Fibroblast of pulmonary artery (primary cell): ENCODE measurements around the gene SFTA2.
"Not testable (repeated sequence)": the region's sequence is repeated elsewhere in the genome, so short reads cannot be mapped to it uniquely, and the experiment has no call there.

Experiments
- DNase-seq: peaks from one replicate; pipeline ENCODE4 v3.0.0-alpha.2; 2010; ENCODE audit warnings: low read depth
- H3K4me3 ChIP-seq: replicated peaks from 2 replicates; pipeline ENCODE4 v1.5.1; 2011; ENCODE audit warnings: low read depth, mild to moderate bottlenecking, control low read depth, low read length, moderate library complexity
- TF ChIP-seq, protein P1 (sequence below): IDR thresholded peaks from 2 replicates; pipeline ENCODE4 v1.5.1; 2011; ENCODE audit warnings: mild to moderate bottlenecking, control low read depth, low read length, inconsistent platforms; ENCODE audit errors: missing control alignments

Gene SFTA2

DNA sequence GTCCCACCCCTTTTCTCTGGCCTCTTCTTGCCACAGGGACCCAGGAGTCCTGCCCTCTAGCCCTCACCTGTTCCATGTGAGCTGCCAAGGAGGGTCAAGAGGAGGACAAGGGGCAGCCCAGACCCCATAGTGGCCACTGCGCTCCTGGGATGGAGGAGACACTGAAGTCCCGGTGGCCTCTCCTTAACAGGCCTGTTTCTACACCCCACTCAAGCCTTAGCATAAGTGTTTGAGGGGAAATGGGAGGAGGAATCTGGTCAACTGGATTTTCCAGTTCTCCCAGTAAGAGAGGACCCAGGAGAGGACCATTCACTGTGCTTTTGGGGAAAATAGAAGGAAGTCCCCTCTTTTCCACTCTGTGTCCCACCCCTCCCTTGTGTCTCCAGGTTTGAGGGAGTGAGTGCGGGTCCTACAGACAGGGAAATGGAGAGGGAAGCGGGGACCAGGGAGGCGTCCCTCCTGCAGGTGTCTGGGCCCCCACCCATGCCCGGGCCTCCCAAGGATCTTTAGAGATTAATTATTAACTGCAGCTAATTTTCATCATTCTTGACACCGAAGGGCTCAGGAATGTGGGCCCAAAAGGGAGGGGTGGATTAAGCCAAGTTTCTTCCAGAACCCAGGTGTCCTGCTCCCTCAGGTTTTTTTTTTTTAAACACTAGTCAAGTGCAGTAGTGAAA, at the start of gene SFTA2:
SFTA2 (minus strand) TSS at position 202 of the 677 bp plus-strand sequence; CDS start at position 128, 74 bp downstream.
- H3K4me3 ChIP-seq = no peak within 1 kb of the TSS
- TF ChIP-seq, protein P1, sequence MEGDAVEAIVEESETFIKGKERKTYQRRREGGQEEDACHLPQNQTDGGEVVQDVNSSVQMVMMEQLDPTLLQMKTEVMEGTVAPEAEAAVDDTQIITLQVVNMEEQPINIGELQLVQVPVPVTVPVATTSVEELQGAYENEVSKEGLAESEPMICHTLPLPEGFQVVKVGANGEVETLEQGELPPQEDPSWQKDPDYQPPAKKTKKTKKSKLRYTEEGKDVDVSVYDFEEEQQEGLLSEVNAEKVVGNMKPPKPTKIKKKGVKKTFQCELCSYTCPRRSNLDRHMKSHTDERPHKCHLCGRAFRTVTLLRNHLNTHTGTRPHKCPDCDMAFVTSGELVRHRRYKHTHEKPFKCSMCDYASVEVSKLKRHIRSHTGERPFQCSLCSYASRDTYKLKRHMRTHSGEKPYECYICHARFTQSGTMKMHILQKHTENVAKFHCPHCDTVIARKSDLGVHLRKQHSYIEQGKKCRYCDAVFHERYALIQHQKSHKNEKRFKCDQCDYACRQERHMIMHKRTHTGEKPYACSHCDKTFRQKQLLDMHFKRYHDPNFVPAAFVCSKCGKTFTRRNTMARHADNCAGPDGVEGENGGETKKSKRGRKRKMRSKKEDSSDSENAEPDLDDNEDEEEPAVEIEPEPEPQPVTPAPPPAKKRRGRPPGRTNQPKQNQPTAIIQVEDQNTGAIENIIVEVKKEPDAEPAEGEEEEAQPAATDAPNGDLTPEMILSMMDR = no peak
- DNase-seq = no peak

DNA sequence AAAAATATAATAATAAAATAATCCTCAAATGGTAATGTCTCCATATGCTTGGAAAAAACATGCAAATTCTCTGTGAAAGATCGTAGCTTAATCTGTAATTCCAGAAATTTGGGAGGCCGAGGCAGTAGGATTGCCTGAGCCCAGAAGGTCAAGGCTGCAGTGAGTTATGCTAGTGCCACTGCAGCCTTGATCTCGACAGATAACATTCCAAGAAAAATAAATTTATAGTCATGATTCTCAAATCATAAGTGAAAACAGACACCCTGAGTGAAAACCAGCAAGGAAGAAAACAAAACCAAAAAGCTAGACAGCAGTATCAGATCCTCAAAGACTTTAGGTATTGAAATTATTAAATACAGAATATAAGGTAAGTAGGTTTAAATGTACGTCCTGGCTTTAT, 47.7 kb upstream of the SFTA2 start:
- no peak overlapping the region for H3K4me3 ChIP-seq
- TF ChIP-seq, protein P1 = no peak
- DNase-seq = no peak

DNA sequence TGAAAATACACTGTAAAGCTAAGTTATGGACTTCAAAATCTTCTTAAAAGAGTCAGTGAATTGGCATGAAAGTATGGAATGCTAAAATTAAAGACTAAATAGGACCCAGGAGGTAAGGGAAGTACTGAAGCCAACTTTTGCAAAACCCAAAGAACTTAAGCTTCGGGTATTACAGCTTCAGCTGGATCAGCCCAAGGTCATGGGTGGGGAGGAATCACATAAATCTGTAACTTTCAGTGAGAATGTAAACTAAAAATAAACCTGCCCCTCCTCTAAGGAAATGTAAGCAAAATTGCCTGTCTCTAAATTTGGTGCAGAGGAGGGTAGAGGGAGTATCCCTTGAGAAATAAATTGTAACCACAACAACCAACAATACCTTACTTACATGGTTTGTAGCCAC, 47.2 kb upstream of the SFTA2 start:
- DNase-seq = no peak
- TF ChIP-seq, protein P1 = no peak
- H3K4me3 ChIP-seq = no peak overlapping the region

DNA sequence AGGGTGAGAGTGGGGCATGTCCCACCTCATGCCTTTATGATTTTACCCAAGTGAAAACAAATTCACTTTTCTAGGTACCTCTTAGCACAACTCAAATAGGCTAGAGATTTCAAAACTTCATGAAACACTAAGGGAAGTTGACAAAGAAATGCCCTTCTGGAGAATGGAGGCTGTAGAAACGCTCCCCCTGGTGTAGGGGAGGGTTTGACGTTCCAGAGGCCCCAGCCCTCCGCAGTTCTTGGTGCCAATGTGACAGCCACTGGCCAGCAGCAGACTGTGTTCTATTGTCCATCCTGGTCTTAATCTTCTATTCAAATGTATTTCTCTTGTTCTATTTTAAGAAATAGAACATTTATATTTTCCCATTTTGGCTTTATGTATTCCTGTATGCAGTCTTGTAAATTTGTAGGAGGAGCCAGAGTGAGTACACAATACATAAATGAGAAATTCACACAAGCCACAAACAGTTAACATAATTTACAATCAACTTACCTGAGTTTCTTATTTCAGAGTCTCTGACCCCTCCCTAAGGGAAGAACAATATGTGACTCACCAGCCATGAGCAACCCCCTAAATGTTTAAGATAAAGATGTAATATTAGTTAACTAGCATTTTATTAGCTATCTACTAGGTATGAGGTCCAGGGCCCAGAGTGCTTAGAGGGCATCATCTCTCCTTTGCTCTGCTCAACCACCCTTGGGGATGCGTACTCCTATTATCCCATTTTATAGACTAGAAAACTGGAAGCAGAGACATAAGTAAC, 42.7 kb upstream of the SFTA2 start:
- no peak overlapping the region for H3K4me3 ChIP-seq
- DNase-seq = no peak
- TF ChIP-seq, protein P1 = no peak

DNA sequence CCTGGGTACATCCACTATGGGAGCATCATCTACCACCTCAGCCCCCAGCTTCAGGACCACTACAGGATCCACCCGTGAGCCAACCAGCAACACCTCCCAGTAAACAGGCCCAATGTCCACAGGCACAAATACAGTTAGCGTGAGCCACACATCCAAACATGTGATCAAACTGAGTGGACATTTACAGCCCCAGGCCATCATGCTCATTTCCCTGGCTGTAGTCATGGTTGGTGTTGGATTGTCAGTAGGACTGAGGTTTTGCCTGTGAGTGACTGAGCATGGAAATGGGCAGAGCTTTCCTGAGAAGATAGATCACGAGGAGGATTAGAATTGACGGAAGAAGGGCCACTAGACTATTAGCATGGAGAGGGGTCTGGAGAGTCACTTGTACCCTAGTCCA, 40.8 kb upstream of the SFTA2 start:
- no peak for DNase-seq
- TF ChIP-seq, protein P1 = no peak
- no peak overlapping the region for H3K4me3 ChIP-seq

DNA sequence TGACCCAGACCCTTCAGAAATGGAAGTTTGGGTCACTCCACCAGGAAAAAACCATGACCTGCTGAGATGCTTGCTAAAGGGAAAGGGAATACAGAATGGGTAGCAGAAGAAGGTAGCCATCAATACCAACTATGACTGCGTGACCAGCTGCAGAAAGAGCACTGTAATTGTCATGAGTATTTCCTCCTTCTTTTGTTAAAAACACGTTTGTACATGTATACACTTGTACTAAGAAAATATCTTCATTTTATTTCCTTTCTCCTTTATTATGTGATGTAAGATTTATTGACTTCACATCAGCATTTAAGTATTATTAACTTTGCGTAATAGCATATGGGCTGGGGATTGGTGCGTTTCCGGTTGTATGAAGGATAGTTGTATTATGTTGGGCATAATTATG, 39.0 kb upstream of the SFTA2 start:
- no peak overlapping the region for H3K4me3 ChIP-seq
- TF ChIP-seq, protein P1 = no peak
- no peak for DNase-seq

DNA sequence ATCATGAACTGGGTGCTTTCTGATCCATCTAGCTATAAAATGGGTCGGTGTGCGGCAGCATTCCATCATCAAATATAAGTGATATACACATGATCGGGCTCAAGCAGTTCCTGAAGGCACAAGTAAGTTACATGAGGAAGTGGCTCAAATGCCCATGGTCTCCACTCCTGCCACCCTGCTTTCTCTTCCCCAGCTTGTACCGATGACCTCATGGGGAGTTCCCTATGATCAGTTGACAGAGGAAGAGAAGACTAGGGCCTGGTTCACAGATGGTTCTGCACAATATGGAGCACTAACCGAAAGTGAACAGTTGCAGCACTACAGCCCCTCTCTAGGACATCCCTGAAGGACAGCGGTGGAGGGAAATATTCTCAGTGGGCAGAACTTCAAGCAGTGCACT, 37.2 kb upstream of the SFTA2 start:
- H3K4me3 ChIP-seq, DNase-seq: not testable (repeated sequence)
